ENCODE measurements around the gene TEAD3.
"Not testable (repeated sequence)": the region's sequence is repeated elsewhere in the genome, so short reads cannot be mapped to it uniquely, and the experiment has no call there.

Gene TEAD3

GRCh38 chr6:35453236-35453635 lies 43.6 kb downstream of the TEAD3 start:
- in situ Hi-C loops (cut with HindIII; ENCODE audit: low sequenced_read_pairs): no loop called here

GRCh38 chr6:35452183-35453090 lies 44.4 kb downstream of the TEAD3 start, which contains the start of gene FANCE:
Gene FANCE, plus strand, starts transcription at chr6:35452338. Its CDS starts 208 bp downstream, at chr6:35452546.
- in situ Hi-C loops (cut with HindIII; ENCODE audit: low sequenced_read_pairs): no loop called here

- in situ Hi-C loops (cut with HindIII; ENCODE audit: low sequenced_read_pairs): no loop called here
These were observed 45.3 kb downstream of the TEAD3 start for GRCh38 chr6:35451354-35452182.

GRCh38 chr6:35449287-35449881 lies 47.5 kb downstream of the TEAD3 start:
- in situ Hi-C loops (cut with HindIII; ENCODE audit: low sequenced_read_pairs): no loop called here

- in situ Hi-C loops (cut with HindIII; ENCODE audit: low sequenced_read_pairs): no loop called here
These were observed 48.7 kb downstream of the TEAD3 start for GRCh38 chr6:35448191-35448590.

DNA sequence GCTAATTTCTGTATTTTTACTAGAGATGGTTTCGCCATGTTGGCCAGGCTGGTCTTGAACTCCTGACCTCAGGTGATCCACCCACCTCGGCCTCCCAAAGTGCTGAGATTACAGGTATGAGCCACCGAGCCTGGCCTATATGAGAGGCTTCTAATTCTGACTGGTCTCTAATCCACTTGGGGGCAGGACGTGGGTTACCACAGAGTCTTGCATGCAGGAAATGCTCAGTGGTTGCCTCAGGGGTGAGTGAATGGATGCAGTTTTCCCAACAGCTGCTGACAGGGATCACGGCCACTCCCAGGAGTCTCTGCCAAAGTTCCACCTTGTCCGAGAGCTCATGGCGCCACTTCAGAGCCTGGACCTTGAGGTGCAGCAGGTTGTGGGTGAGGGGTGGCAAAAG lies 51.2 kb downstream of the TEAD3 start:
- in situ Hi-C loops (cut with HindIII; ENCODE audit: low sequenced_read_pairs): no loop called here

- in situ Hi-C loops (cut with HindIII; ENCODE audit: low sequenced_read_pairs): loop anchor here (5.0 kb wide), 1 partner anchor 166 kb away; no protein-coding TSS in a partner anchor
These were observed 53.4 kb downstream of the TEAD3 start for GRCh38 chr6:35443341-35444030.

- in situ Hi-C loops (cut with HindIII; ENCODE audit: low sequenced_read_pairs): loop anchor here (5.0 kb wide), 1 partner anchor 165 kb away; no protein-coding TSS in a partner anchor
These were observed 54.2 kb downstream of the TEAD3 start for GRCh38 chr6:35442693-35443092.

- in situ Hi-C loops (cut with HindIII; ENCODE audit: low sequenced_read_pairs): loop anchor here (5.0 kb wide), 1 partner anchor 164 kb away; no protein-coding TSS in a partner anchor
These were observed 55.2 kb downstream of the TEAD3 start for GRCh38 chr6:35441642-35442041.

GRCh38 chr6:35441205-35441604 lies 55.7 kb downstream of the TEAD3 start:
- in situ Hi-C loops (cut with HindIII; ENCODE audit: low sequenced_read_pairs): loop anchor here (5.0 kb wide), 1 partner anchor 164 kb away; no protein-coding TSS in a partner anchor

DNA sequence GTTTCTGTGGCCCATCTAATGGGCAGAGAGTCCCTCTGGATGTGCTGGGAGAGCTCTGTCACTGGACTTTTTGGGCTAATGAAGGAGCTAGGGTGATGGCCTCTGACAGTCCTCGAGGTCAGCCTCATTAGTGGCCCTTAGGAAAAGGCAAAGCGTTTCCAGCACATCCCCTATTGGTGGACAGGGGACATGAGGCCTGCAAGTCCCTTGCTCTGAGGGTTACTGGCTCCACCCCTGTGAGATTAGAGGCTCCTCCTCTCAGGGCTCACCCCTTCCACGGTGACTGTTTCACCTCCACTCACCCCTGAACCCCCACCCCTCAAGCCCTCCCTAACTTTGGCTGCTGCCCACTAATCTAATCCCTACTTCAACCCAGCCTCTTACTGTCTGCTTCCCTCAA lies 57.6 kb downstream of the TEAD3 start:
- in situ Hi-C loops (cut with HindIII; ENCODE audit: low sequenced_read_pairs): no loop called here

- in situ Hi-C loops (cut with HindIII; ENCODE audit: low sequenced_read_pairs): not testable (repeated sequence)
These were observed 58.4 kb downstream of the TEAD3 start for GRCh38 chr6:35438378-35439065.

DNA sequence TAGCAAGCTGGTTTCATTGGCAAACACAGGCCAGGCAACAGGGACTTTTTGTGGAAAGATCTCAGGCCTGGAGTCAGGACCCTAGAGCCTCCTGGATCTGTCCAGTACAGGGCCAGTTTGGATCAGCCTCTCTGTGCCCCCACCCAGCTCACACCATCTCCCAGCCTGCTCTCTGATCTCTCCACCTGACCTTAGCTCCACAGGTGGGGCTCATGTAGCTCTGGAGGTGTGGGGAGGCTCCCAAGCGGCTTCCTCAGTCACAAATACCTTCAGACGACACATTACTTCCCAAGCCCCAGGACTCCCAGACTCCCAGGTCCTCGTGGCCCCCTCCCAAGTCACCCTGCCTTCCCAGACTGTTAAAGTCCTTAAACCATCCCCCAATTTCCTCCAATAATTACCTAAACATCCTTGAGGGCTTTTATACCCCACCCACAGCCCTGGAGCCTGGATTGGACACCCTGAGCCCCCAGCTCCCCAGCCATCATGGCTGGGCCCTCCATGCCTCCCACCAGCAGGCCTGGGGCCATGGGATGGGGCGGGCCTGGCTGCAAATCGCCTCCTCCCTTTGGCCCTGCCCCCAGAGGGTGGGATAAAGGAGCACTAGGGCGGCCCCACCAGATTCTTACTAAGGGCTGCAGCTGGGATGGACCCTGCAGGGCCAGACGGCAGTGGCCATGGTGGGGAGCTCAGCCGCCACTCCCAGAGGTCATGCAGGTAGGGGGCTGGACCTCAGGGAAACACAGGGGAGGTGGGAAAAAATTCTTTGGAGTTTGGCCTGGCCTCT lies 60.6 kb downstream of the TEAD3 start:
- in situ Hi-C loops (cut with HindIII; ENCODE audit: low sequenced_read_pairs): no loop called here

- in situ Hi-C loops (cut with HindIII; ENCODE audit: low sequenced_read_pairs): no loop called here
These were observed 61.6 kb downstream of the TEAD3 start for GRCh38 chr6:35435074-35435837.

- in situ Hi-C loops (cut with HindIII; ENCODE audit: low sequenced_read_pairs): not testable (repeated sequence)
These were observed 64.2 kb downstream of the TEAD3 start for GRCh38 chr6:35432702-35433101.

DNA sequence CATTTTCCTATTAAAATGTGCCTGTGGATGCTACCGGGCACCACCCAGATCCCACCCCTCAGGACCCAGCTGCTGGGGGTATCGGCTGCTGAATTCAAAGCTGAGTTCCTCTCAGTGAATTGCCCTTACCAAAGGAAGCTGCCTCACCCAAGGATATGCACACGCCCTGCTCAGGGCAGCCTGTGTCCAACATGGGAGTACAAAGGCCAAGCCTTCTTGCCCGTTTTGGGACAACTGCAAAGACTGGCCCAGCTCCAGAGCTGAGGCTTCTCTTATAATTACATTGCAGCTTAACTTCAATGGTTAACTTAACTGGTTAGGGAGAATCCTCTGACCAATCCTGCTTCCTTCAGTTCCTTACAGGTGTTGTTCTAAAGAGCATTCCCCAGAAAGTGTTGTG lies 64.6 kb downstream of the TEAD3 start:
- in situ Hi-C loops (cut with HindIII; ENCODE audit: low sequenced_read_pairs): no loop called here

- in situ Hi-C loops (cut with HindIII; ENCODE audit: low sequenced_read_pairs): loop anchor here (10.0 kb wide), 1 partner anchor 85 kb away; the partner anchor contains the start of gene PPARD
These were observed 67.4 kb downstream of the TEAD3 start for GRCh38 chr6:35429463-35429862.

All from endothelial cell of hepatic sinusoid (primary cell).